Stimulated activated CD8-positive, alpha-beta memory T cell treated with anti-CD3 and anti-CD28 coated beads, Interleukin-2, amount 100 ng/mL, for 1 hour (primary cell): ENCODE measurements around the gene TMEM170B.

Experiments
- DNase-seq, 2 donors: peaks; one replicate each; pipeline ENCODE4 v3.0.0-alpha.2; 2020; ENCODE audit warnings: low read depth in 2 of 2

TMEM170B gene

GRCh38 chr6:11537229-11538051 is at the start of gene TMEM170B:
Gene TMEM170B (plus strand): TSS chr6:11537749. CDS start chr6:11538278, 529 bp downstream.
- DNase-seq, result peak; percentile 94 to 96

DNA sequence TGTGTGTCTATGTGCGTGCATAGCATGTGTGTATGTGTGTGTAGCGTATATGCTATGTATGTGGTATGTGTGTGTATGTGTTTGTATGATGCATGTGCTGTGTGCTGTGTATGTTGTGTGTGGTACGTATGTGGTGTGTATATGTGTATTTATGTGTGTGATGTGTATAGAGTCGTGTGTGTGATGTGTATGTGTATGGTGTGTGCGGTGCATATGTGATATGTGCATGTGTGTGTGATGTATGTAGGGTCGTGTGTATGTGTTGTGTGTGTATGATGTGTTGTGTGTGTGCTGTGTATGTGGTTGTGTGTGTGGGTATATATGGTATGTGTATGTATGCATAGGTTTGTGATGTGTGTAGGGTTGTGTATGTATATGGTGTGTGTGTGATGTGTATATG is 46.6 kb upstream of the TMEM170B start:
- no peak for DNase-seq

- DNase-seq, result no peak
These were observed 45.7 kb upstream of the TMEM170B start for GRCh38 chr6:11491596-11492463.

- no peak for DNase-seq
These were observed 44.9 kb upstream of the TMEM170B start for GRCh38 chr6:11492464-11493290.

- no peak for DNase-seq
These were observed 43.6 kb upstream of the TMEM170B start for GRCh38 chr6:11493974-11494373.

DNA sequence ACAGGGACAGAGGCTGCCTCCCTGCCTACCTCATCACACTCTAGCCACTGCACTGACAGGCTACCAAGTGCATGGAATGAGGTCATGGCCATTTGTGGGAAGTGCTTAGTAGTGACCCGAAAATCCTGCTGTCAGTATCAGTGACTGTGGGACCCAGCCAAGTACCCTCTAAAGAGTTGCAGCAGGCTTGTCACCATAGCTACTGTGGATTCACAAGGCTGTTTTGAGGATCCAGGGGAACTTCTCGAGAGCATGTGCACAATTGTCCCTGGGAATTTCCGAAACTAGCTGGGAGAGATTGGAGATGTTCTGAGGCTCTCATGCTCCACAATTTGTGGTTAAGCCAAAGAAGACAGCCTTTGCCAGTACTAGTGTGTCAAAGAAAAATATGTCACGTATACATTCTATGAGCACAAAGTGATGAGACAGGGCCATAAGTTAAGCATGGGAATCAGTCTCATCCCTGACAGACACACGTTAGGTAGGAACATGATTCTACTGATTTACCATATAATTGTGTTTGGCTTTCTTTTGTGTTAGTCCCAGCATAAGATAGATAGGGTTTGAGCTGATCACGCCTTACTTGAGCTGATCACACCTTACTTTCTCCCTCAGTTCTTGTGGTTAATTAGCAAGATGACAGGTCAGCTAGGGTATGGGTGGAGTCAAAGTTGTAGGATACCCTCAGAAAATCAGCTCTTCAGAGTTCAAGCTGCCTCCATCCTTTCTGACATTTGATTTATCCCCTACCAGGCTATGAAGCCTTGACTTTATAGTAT is 42.6 kb upstream of the TMEM170B start:
- DNase-seq, result no peak

GRCh38 chr6:11495565-11496145 is 41.9 kb upstream of the TMEM170B start:
- DNase-seq, result no peak

DNA sequence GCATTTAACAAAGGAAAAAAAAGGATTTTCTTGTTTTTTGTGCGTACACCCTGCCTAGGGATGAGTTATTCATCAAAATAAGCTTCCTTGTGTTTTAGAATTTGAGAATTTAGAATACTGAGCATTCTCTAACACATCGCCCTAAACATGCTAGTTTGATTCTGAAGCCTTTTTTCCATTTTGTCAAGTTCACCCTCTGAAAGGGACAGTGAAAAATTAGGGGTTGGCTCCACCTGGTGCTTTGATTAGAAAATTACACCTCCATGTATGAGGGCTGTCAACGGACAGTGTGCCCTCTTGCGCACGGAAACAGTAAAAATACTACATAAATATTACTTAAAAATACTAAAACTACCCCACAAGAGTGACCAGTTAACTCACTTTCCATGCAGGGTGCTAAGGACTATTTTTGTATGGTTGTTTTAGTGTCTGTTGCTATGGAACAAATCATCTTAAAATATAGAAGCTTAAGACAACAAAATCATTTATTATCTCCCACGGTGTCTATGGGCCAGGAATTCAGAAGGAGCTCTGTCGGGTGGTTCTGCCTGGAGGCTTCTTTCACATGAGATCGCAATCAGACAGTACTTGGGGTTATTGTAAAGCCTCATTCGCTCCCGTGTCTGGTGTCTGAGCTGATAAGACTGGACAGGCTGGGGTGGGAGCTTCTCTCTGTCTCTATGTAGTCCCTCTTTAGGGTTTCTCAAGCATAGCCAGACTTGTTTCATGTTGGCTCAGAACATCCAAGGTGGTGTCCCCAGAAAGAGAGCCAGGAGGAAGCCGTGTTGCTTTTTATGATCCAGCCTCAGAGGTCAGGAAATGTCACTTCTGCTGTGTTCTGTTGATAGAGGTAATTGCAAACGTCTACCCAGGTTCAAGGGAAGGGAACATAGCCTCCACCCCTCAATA is 41.1 kb upstream of the TMEM170B start:
- DNase-seq, result peak; percentile 30 to 31

GRCh38 chr6:11497107-11497506 is 40.4 kb upstream of the TMEM170B start:
- DNase-seq, result no peak

- DNase-seq, result no peak
These were observed 39.7 kb upstream of the TMEM170B start for GRCh38 chr6:11497881-11498280.

DNA sequence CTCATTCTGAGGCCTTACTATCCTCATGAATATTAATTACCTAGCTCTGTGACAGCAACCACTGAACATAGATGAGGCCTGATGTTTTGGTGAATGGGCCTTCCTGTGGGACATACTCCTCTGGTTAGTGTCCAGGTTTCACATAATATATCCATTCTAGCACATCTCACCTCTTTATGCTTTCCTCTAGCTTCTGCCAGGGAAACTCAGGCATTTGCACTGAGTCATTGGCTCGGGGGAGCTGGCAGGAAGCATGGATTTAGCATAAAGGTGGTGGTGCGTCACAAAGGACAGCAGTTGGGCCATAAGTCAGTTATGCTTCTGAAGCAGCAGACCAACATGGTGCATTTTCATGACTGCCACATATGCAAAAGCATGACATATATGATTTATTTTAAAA is 37.5 kb upstream of the TMEM170B start:
- no peak for DNase-seq

DNA sequence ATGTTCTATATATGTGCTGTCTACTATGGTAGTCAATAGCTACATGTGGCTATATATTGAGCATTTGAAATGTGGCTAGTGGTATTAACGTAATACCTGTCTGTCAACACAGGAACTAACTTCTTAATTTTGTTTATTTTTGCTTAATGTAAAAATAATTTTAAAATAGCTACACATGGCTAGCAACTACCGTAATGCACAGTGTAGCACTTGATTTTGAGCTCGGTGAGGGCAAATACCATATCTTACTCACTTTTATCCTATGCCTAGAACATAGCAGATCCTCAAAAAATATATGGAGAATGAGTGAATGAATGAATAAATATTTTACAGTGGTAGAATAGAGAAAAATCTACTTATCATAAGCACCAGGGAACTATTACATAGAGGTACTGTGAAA is 28.1 kb upstream of the TMEM170B start:
- no peak for DNase-seq

DNA sequence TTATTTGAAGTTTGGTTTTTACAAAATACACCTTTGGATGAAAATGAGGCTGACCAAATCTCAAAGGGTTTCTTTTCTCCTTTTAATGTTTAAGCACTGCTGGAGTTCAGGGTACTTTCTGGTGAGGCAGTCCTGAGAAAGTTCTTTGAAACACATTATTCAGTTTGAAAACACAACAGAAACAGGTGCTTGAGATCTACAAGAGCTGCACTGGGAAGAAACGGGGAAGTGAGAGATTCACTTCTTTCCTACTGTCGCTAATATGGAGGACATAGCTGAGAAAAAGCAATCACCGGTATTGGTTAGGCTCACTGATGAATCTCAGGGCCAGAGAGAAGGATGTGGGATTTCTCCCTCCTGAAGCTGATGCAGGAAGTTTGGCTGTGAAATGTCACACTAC is 22.9 kb upstream of the TMEM170B start:
- DNase-seq, result no peak

GRCh38 chr6:11515763-11516162 is 21.8 kb upstream of the TMEM170B start:
- DNase-seq, result no peak

GRCh38 chr6:11522812-11523605 is 14.5 kb upstream of the TMEM170B start:
- no peak for DNase-seq

GRCh38 chr6:11525468-11526155 is 11.9 kb upstream of the TMEM170B start:
- DNase-seq, result no peak

- no peak for DNase-seq
These were observed 11.4 kb upstream of the TMEM170B start for GRCh38 chr6:11526156-11526505.

DNA sequence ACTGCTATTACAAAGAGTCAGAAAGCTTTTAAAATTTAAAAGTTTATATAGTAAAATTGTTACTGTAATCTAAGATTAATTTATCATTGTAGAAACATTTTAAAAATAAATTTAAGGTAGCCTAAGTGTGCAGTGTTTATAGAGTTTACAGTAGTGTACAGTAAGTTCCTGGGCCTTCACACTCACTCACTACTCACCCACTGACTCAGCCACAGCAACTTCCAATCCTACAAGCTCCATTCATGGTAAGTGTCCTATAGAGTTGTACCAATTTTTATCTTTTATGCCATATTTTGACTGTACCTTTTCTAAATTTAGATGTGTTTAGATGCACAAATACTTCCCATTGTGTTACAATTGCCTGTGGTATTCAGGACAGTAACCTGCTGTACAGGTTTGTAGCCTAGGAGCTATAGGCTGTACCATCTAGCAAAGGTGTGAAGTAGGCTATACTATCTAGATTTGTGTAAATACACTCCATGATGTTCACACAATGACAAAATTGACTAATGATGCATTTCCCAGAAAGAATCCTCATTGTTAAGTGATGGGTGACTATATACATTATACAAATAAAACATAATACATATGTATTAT is 10.2 kb upstream of the TMEM170B start:
- no peak for DNase-seq
